Astrocyte (in vitro differentiated cells and primary cell): Measurements from ENCODE around the gene SUPT3H.

ENCODE experiments used
- EZH2 ChIP-seq: IDR thresholded peaks from 2 replicates; pipeline ENCODE4 v1.6.1; 2012; ENCODE audit warnings: mild to moderate bottlenecking, low read length, inconsistent platforms; ENCODE audit not compliant: insufficient read depth
- TF ChIP-seq, protein P1 (sequence below): IDR thresholded peaks from 2 replicates; pipeline ENCODE4 v1.5.1; 2011; ENCODE audit warnings: low read depth, mild to moderate bottlenecking, inconsistent platforms, low read length, moderate library complexity; ENCODE audit not compliant: insufficient read depth

DNA sequence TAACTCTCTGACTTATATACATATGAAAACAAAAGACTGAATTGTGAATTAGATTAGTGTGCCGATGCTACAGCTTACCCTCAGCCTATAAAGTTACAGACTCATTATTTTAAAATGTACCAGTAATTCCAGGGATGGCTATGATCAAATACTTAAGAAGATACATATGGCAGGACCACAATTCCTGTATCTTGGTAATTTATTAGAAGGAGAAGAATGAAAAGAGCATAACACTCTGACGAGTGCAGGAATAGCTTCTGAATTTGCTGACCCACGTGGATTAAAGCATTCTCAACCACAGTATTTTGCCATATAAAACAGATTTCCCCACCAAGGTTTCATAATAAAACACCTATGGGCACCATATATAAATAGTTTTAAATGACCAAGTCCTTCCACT, 418.1 kb downstream of the SUPT3H start:
- TF ChIP-seq, protein P1, sequence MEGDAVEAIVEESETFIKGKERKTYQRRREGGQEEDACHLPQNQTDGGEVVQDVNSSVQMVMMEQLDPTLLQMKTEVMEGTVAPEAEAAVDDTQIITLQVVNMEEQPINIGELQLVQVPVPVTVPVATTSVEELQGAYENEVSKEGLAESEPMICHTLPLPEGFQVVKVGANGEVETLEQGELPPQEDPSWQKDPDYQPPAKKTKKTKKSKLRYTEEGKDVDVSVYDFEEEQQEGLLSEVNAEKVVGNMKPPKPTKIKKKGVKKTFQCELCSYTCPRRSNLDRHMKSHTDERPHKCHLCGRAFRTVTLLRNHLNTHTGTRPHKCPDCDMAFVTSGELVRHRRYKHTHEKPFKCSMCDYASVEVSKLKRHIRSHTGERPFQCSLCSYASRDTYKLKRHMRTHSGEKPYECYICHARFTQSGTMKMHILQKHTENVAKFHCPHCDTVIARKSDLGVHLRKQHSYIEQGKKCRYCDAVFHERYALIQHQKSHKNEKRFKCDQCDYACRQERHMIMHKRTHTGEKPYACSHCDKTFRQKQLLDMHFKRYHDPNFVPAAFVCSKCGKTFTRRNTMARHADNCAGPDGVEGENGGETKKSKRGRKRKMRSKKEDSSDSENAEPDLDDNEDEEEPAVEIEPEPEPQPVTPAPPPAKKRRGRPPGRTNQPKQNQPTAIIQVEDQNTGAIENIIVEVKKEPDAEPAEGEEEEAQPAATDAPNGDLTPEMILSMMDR, result no peak
- TF ChIP-seq EZH2, result no peak
